NCI-H345 (cell line): ENCODE results near the gene ZIC4.

Experiments
- DNase-seq: peaks from one replicate; lab custom pipeline; 2025; lab: John Stamatoyannopoulos, UW

Gene ZIC4

GRCh38 chr3:147354623-147355022, 51.7 kb downstream of the ZIC4 start:
- DNase-seq = no peak

GRCh38 chr3:147351301-147351700, 55.0 kb downstream of the ZIC4 start:
- DNase-seq = no peak

- no peak for DNase-seq
These were observed 57.4 kb downstream of the ZIC4 start for GRCh38 chr3:147348976-147349375.

- no peak for DNase-seq
These were observed 62.4 kb downstream of the ZIC4 start for GRCh38 chr3:147343926-147344325.

- DNase-seq = no peak
These were observed 64.6 kb downstream of the ZIC4 start for GRCh38 chr3:147341727-147342126.

- DNase-seq = no peak
These were observed 69.6 kb downstream of the ZIC4 start for GRCh38 chr3:147336543-147337278.
